HG03280 (cell line): ENCODE results near the gene ADCY10.
"Not testable (repeated sequence)": the region's sequence is repeated elsewhere in the genome, so short reads cannot be mapped to it uniquely, and the experiment has no call there.

Experiments
- ATAC-seq: cut with Tn5 transposase; IDR thresholded peaks from one replicate; pipeline ENCODE4 v1.9.1; 2021; ENCODE audit warnings: mild to moderate bottlenecking, moderate library complexity; ENCODE audit not compliant: unreplicated experiment

ADCY10 gene

DNA sequence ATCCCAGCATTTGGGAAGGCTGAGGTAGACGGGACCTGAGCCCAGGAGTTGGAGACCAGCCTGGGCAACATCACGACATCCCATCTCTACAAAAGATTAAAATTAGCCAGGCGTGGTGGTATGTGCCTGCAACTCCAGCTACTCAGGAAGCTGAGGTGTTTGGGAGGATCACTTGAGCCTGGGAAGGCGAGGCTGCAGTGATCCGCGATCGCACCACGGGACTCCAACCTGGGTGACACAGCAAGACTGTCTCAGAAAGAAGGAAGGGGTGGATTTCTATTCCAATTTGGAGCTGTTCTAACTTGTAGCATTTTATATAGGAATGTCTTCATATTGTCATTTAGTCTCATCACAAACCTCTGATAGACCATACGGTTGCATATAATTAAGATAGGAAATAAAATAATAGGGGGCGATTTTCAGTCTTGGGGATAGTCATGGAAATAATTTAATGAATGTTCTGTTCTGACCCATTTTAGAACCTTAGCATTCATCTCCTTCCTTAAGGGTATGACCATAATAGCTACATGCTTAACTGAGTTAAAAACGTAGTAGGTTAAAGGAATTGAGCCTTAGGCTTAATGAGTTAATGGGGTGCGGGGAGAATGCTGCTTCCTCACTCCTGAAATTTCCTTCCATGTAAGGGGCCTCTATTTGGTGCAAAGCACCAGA is 93.1 kb downstream of the ADCY10 start:
- ATAC-seq, result no peak

DNA sequence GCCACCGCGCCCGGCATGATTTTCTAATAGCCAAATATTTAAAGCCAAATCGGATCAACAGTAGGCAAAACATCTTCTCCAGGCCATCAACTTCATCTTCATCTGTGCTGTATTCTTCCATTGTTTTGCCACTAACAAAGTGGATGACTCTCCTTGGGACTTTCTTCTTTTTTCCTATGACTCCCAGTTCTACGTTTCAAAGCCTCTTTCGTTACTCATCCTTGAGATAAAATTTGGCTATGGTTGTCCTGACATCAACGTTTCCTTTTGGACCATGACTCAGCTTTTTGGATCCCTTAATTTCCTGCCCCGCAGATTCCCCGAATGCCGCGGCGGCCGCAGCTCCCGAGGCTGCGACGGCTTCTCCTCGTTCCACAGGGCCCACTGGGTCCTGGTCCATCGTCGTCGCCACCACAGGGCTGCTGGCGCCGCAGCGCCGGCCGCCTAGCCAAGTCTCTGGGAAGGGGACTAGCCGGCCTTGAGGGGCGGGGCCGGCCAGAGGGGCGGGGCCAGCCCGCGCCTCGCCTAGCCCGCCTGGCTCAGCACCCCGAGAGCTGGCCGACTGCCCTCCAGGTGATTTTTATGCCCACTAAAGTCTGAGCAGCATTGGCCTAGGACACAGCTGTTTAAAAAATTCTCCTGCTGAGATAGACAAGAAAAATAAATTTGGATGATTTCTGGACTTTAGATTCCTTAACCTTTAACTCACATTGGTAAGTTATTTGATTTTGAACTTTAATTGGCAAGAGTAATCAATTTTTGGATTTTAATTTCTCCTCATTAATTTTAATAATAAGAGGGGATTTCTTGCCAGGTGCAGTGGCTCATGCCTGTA is 93.9 kb downstream of the ADCY10 start:
- peak; percentile 73 for ATAC-seq

DNA sequence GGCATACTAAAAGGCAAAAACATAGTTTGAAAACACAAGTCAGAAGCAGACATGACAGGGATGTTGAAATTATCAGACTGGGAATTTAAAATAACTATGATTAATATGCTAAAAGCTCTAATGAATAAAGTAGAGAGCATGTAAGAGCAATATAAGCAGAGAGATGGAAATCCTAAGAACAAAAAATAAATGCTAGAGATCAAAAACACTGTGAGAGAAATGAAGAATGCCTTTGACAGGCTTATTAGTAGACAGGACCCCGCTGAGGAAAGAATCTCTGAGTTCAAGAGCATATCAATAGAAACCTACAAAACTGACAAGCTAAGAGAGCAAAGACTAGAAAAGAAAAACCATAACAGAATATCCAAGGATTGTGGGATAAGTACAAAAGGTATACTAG is 98.3 kb downstream of the ADCY10 start:
- no peak for ATAC-seq

DNA sequence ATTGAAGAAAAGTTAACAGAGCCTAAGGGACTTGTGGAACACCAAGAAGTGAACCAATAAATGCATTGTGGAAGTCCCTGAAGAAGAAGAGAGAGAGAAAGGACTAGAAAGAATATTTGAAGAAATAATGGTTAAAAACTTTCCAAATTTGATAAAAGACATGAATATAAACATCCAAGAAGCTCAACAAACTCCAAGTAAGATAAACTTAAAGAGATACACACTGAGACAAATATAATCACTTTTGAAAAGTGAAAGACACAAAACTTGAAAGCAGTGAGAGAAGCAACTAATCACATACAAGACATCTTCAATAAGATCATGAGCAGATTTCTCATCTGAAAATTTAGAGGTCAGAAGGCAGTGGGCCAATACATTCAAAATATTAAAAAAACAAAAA is 101.0 kb downstream of the ADCY10 start:
- no peak for ATAC-seq

DNA sequence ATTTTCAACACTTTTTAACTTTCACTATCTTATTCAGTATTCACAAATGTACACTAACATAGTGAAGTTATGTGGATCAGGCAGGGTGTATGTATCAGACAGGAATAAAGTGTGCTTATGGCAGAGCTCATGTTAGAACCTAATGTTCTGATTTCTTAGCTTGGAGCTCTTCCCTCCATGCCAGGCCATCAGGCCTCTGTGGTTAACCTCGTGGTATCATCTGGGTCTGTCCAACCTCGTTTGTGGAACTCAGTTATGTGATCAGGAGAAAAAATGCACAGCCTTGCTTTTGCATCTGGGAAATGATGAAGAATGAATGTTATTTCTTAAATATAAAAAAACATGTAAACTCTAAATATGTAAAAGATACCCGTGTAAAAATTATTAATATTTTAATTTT is 105.2 kb downstream of the ADCY10 start:
- ATAC-seq, result no peak

DNA sequence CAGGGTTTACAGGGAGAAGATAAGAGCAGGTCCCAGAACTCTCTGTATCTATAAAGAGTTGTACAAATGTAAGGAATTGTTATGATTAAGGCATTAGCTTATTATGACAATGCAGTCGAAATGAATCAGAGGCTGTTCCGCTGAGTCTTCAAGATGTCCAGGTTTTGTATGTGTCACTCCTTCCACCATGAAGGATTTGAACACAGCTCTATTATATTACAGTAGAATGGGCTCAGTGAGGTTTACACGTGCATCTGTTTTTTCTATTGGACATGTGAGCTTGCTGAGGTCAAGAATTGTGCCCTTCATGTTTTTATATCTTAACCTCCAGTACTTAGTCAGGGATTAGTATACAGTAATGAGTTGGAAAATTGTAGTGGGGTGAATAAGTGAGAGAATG is 105.8 kb downstream of the ADCY10 start:
- no peak for ATAC-seq

DNA sequence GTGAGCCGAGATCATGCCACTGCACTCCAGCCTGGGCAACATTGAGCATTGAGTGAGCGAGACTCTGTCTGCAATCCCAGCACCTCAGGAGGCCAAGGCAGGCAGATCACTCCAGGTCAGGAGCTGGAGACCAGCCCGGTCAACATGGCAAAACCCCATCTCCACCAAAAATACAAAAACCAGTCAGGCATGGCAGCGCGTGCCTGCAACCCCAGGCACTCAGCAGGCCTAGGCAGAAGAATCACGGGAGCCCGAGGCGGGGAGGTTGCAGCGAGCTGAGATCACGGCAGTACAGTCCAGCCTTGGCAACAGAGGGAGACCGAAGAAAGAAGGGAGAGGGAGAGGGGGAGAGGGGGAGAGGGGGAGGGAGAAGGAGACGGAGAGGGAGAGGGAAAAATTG is 107.3 kb downstream of the ADCY10 start:
- ATAC-seq, result not testable (repeated sequence)

DNA sequence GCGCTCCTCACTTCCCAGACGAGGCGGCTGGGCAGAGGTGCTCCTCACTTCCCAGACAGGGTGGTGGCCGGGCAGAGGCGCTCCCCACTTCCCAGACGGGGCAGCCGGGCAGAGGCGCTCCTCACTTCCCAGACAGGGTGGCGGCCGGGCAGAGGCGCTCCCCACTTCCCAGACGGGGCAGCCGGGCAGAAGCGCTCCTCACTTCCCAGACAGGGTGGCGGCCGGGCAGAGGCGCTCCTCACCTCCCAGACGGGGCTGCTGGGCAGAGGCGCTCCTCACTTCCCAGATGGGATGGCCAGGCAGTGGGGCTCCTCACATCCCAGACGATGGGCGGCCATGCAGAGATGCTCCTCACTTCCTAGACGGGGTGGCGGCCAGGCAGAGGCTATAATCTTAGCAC is 107.7 kb downstream of the ADCY10 start:
- ATAC-seq, result not testable (repeated sequence)

DNA sequence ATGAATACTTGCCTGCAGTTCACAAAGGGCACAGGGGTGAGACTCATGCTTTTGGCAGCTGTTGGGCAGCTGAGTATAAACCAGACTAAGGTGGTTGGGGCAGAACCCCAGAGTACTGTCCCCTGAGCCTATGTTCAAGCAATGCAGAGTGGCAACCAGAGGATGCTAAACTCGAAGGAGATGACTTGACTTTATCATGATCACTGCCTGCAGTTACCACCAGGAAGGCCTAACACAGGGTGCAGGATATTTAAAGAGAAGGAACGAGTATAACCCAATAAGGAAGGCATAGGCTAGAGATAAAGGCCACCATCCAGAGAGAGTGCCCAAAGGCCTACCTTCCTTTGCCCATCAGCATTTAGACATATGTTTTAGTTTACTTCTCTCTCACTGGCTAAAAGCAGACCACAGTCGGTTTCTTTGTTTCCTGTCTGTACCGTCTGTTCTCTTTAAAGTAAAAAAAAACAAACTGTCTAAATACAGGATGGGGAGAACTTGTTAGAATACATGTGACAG is 108.8 kb downstream of the ADCY10 start:
- ATAC-seq, result no peak

DNA sequence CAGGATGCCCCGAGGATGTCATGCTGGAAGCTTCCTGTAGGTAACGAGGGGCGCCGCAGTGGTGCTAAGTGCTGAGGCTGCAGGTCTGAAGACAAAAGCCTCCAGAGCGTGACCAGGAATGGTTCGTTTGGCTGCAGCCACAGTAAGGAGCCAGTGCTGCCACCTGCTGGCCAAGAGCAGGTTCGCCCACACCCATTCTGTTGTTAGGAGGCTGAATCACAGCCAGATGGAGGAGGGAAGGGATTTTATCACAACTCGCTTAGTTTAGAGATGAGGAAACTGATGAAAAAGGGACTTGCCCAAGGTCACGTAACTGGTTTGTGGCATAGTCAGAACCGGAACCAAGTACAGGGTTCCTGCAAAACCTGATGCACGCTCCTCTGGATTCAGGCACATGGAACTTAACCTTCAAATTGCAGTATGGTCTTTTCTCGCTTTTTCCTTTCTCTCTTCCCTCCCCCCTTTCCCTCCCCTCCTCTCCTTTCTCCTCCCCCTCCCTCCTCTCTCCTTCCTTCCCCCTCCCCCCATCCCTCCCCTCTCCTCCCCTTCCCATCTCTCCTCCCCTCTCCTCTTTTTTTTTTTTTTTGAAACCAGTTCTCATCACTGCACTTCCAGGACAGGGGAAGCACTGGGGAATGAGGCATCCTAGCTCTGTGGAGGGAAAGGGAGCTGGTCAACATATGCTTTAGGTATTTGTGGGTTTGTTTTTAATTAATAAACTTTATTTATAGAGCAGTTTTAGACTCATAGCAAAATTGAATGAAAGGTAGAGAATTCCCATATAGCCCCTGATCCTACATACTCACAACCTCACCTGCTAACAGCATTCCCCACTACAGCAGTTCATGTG is 110.4 kb downstream of the ADCY10 start:
- peak; percentile 89 for ATAC-seq

DNA sequence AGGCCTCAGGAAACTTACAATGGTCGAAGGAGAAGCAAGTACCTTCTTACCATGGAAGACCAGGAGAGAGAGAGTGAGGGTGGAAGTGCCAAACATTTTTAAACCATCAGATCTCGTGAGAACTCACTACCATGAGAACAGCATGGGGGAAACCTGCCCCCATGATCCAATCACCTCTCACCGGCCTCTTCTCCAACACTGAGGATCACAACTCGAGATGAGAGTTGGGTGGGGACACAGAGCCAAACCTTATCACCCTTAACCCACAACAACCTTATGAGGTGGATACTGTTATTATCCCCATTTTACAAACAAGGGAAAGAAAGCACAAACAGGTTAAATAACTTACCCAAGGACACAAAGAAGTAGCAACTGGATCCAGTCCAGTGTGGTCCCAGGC is 111.7 kb downstream of the ADCY10 start:
- ATAC-seq, result no peak

DNA sequence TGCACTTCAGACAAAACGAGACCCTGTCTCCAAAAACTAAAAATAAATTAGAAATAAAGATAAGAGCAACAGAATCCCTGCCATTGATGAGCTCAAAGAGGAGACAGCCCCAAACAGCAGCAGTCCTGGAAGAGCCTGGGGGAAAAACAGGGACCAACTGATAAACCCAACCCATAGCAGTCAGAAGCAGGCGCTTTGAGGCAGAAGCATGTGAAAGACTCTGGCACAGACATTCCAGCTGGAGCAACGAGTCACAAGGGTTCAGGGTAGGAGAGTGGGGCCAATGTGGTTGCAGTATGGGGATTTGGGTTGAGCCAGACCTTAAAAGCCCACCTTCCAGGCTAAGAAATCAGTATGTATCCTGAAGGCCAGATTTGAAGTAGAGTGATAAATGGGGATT is 113.7 kb downstream of the ADCY10 start:
- ATAC-seq, result no peak

DNA sequence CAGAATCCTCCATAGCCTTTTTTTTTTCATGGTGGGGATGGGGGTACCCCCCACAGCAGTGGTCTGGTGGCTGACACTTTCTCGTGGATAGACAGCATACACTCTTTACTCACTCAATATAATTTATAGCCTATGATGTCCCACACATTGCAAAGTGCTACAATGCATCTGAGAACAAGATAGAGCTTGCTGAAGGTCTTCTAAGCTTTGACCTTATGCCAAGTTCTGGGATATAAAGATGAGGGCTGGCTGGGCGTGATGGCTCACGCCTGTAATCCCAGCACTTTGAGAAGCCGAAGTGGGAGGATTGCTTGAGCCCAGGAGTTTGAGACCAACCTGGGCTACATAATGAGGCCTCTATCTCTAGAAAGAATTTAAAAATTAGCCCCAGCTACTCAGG is 114.2 kb downstream of the ADCY10 start:
- no peak for ATAC-seq

DNA sequence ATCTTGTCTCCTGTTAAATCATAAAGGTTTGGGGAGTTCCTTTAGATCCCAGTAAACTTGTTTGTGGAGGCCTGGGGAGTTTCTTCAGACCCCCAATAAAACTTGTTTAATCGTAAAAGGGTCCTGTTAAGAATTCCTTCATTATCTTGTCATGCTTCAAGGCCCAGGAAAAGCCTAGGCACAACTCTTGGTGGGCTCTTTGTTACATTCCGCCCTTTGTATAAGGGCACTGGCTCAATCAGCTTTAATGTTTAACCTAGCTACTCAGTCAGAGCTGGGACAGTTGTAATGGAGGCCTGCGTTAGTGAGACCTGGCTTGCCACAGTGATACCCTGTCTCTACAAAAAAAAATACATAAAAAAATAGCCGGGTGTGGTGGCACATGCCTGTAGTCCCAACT is 115.0 kb downstream of the ADCY10 start:
- no peak for ATAC-seq

DNA sequence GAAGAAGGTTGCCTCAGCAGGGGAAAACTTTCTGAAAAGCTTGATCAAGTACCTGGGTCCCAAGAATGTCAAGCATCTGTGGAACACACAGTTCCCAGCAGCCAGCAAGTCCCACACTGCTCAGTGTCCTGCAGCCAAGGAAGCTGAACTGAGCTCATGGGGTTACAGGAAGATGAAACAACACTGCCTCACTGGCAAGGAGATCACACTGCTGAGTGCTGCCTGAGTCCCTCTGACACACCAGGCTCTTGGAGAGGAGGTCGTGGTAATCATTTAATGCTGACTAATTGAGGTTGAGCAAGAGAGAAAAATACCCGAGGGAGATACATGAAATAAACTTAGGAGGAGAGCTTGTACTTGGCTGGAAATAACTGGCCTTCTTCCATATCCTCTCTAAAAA is 116.9 kb downstream of the ADCY10 start:
- ATAC-seq, result no peak

DNA sequence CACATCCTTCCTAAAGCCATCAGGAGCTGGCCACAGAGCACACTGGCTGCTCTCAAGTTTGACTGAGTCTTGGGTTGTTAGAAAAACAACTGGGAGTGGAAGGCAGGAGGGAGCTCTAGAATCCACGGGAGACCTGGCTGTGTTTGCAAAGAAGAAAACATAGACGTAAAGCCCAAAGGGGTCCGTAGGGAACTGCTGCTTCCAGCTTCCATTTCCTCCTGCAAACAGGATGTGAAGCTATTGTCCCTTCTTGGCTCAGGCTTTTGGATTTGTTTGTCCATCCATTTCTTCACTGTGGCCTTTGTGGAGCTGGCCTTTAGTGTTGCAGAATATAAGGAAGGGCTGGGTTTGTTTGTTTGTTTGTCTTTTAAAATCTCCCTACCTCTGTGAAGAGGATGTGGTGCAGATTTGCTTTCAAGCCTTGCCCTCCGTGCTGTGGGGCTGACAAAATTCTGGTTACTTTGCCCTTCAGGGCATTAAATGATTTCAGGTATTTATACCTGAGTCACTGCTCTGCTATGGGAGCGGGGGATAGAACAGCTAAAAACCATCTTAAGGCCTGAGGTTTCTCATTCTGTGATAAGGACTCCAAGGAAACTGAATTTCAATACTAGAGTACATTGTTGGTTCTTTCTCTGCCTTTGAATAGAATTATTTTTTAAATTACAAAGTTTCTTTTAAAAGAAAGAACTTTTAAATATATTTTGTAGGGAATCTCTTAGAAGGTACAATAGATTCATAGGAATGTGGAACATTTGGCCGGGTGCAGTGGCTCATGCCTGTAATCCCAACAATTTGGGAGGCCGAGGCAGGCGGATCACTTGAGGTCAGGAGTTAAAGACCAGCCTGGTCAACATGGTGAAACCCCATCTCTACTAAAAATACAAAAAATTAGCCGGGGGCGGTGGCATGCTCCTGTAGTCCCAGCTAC is 117.9 kb downstream of the ADCY10 start:
- no peak for ATAC-seq

DNA sequence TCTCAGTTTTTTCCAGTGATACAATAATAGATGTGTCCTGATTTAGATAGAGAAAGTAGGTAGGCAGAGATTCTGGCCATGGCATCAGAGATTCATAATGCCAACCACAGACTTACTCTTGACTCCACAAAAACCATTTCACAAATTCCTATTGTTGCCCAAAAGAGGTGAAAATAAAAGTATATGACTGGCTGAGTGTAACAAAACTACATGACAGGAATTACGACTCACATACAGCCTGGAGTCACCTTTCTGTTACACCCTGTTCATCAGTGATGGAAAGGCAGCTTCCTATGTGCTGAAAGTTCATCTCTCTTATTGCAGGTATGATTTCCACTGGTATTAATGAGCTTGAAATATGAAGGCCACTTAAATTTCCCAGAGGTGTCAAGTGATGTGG is 119.9 kb downstream of the ADCY10 start:
- ATAC-seq, result no peak

DNA sequence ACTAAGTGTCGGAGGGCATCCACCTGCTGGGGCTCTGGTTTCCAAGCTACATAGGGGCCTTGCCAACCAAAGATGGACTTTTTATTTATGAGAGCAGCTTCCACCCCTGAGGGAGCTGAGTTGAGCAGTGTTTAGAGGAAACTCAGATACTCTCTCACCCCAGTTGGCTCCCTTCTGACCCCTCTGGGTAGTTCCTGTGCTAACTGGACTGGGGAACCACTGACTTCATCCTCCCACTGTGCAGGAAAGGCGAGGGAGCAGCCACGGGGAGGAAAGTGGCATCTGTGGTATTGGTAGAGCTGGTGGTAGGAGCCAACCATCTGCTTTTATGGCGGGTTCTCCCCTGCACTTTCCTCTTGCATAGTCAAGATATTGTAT is 121.8 kb downstream of the ADCY10 start:
- ATAC-seq, result no peak

DNA sequence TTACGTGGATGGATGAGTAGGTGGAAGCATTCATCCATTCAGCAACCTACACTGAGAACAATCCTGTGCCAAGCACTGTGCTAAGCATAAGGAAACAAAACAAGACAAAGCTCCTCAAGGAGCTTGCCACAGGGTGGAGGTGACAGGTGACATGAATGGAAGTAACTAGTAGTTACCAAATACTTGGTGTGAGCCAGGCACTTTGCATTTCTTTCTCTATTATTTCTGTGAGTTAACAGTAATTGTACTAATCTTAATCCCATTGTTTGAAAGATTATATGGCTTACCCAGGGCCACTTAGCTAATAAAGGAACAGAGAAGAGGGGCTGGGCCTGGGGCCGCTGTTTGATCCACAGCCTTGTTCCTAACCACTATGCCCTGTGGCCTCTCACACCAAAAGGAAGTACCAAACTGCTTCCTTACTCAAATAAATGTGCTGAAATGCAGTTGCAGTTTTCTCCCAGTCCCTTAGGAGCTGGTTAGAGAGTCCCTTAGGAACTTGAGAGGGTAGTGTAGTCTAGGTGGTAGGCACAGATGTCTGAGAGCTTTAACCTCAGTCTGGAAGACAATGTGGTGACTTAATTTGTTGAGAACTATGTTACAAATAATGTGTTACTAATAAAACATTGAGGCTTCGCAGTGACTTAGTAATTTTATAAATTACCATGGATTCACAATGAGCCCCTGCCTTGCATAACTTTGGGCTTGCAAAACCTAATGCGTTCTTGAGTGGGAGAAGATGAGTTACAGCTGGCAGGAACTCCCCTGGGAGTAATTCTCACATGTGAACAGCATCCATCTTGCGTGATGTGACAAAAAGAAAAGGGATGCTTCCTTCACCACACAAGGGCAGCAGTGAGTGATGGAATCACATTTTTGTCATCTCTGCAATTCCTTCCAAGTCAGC is 122.4 kb downstream of the ADCY10 start:
- no peak for ATAC-seq
